Measurements from ENCODE around the gene CREBBP. TPM values are rescaled to one million over a fixed set of nuclear protein-coding genes. Genes with fewer than 3 reads are reported as not detected.

The CREBBP gene
- total RNA-seq, 3 donors from 2014 or later: 61.6 to 82.6 (median 69.5) TPM

DNA sequence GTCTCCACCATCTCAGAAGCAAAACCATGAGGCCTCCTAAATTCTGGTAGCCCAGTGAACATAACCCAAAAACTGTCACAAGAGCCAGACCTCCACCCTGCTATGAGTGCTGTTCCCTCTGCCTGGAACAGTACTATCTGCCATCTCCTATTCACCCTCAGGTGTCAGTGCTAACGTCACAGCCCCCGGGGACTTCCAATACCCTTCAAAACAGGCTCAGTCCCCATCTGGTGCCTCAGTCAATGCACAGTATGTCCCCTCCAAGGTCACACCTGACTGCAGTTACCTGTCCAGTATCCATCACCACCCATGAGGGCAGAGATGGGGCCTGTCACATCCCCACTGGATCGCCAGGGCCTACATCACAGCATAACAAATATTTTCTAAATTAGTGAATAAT is 11.5 kb downstream of the CREBBP start:
- Histone ChIP-seq H3K4me1 (peaks cover 3 to 16% of the 10 kb centered on the region in 2 donors), H3K27ac (no peak overlapping the region)
- intact Hi-C loops (cut with DNase I; ENCODE audit: low total_unique reads): no loop called here

GRCh38 chr16:3868556-3868955 is 12.0 kb downstream of the CREBBP start:
- no peak for DNase-seq (ENCODE audit: low spot score in 2 of 2)
- intact Hi-C loops (cut with DNase I; ENCODE audit: low total_unique reads): no loop called here
- no peaks in the 10 kb centered on the region for H3K36me3 ChIP-seq
- no peaks in the 10 kb centered on the region for H3K27me3 ChIP-seq
- H3K4me1 ChIP-seq: peaks cover 3 to 12% of the 10 kb centered on the region in 2 donors
- no peak overlapping the region for H3K27ac ChIP-seq
- no peak overlapping the region for H3K4me3 ChIP-seq
- no peaks in the 10 kb centered on the region for H3K9me3 ChIP-seq
- no peak for TF ChIP-seq POLR2AphosphoS5 (IDR thresholded peaks at IDR 0.05)
- TF ChIP-seq, protein P1, sequence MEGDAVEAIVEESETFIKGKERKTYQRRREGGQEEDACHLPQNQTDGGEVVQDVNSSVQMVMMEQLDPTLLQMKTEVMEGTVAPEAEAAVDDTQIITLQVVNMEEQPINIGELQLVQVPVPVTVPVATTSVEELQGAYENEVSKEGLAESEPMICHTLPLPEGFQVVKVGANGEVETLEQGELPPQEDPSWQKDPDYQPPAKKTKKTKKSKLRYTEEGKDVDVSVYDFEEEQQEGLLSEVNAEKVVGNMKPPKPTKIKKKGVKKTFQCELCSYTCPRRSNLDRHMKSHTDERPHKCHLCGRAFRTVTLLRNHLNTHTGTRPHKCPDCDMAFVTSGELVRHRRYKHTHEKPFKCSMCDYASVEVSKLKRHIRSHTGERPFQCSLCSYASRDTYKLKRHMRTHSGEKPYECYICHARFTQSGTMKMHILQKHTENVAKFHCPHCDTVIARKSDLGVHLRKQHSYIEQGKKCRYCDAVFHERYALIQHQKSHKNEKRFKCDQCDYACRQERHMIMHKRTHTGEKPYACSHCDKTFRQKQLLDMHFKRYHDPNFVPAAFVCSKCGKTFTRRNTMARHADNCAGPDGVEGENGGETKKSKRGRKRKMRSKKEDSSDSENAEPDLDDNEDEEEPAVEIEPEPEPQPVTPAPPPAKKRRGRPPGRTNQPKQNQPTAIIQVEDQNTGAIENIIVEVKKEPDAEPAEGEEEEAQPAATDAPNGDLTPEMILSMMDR (IDR thresholded peaks at IDR 0.05): no peak
- no peak for TF ChIP-seq POLR2A (IDR thresholded peaks at IDR 0.05)

More for the DNA sequence above, 11.5 kb downstream of the CREBBP start:
- no peak for TF ChIP-seq POLR2A (IDR thresholded peaks at IDR 0.05)
- TF ChIP-seq POLR2AphosphoS5 (IDR thresholded peaks at IDR 0.05): no peak
- TF ChIP-seq, protein P1 (IDR thresholded peaks at IDR 0.05): no peak
- no peaks in the 10 kb centered on the region for H3K9me3 ChIP-seq
- no peak for DNase-seq (ENCODE audit: low spot score in 2 of 2)
- H3K36me3 ChIP-seq: no peaks in the 10 kb centered on the region
- H3K4me3 ChIP-seq: no peak overlapping the region
- H3K27me3 ChIP-seq: no peaks in the 10 kb centered on the region

- intact Hi-C loops (cut with DNase I; ENCODE audit: low total_unique reads): no loop called here
- no peak overlapping the region for H3K27ac ChIP-seq
- no peak overlapping the region for H3K4me3 ChIP-seq
- no peaks in the 10 kb centered on the region for H3K9me3 ChIP-seq
- DNase-seq (ENCODE audit: low spot score in 2 of 2): no peak
- H3K4me1 ChIP-seq: peaks cover 0 to 8% of the 10 kb centered on the region in 2 donors
- TF ChIP-seq POLR2A (IDR thresholded peaks at IDR 0.05) (no peak), POLR2AphosphoS5 (IDR thresholded peaks at IDR 0.05) (no peak)
- TF ChIP-seq, protein P1 (IDR thresholded peaks at IDR 0.05): no peak
- no peaks in the 10 kb centered on the region for H3K36me3 ChIP-seq
- H3K27me3 ChIP-seq: no peaks in the 10 kb centered on the region
Observed at GRCh38 chr16:3866703-3867431, 13.6 kb downstream of the CREBBP start.

- no peaks in the 10 kb centered on the region for H3K9me3 ChIP-seq
- H3K4me1 ChIP-seq: peaks cover 0 to 12% of the 10 kb centered on the region in 2 donors
- intact Hi-C loops (cut with DNase I; ENCODE audit: low total_unique reads): no loop called here
- DNase-seq (ENCODE audit: low spot score in 2 of 2): no peak
- no peak overlapping the region for H3K4me3 ChIP-seq
- no peaks in the 10 kb centered on the region for H3K27me3 ChIP-seq
- TF ChIP-seq POLR2A (IDR thresholded peaks at IDR 0.05) (no peak), POLR2AphosphoS5 (IDR thresholded peaks at IDR 0.05) (no peak)
- TF ChIP-seq, protein P1 (IDR thresholded peaks at IDR 0.05): no peak
- no peaks in the 10 kb centered on the region for H3K36me3 ChIP-seq
- no peak overlapping the region for H3K27ac ChIP-seq
Observed at GRCh38 chr16:3865241-3865640, 15.3 kb downstream of the CREBBP start.

GRCh38 chr16:3864562-3864961 is 16.0 kb downstream of the CREBBP start:
- no peaks in the 10 kb centered on the region for H3K27me3 ChIP-seq
- no peak overlapping the region for H3K4me3 ChIP-seq
- no peaks in the 10 kb centered on the region for H3K9me3 ChIP-seq
- H3K4me1 ChIP-seq: peaks cover 0 to 12% of the 10 kb centered on the region in 2 donors
- no peak overlapping the region for H3K27ac ChIP-seq
- no peak for DNase-seq (ENCODE audit: low spot score in 2 of 2)
- no peak for TF ChIP-seq POLR2AphosphoS5 (IDR thresholded peaks at IDR 0.05)
- TF ChIP-seq, protein P1 (IDR thresholded peaks at IDR 0.05): no peak
- TF ChIP-seq POLR2A (IDR thresholded peaks at IDR 0.05): no peak
- intact Hi-C loops (cut with DNase I; ENCODE audit: low total_unique reads): no loop called here
- H3K36me3 ChIP-seq: no peaks in the 10 kb centered on the region
